GM20000 (cell line): ENCODE results near the gene HMCN2.
"Not testable (repeated sequence)": the region's sequence is repeated elsewhere in the genome, so short reads cannot be mapped to it uniquely, and the experiment has no call there.

ENCODE experiments used
- DNase-seq: peaks from one replicate; pipeline ENCODE4 v3.0.0; 2012; ENCODE audit warnings: low spot score
- TF ChIP-seq, protein P1 (sequence below): IDR thresholded peaks from 2 replicates; pipeline ENCODE4 v1.5.1; 2012; ENCODE audit warnings: mild to moderate bottlenecking, control low read depth; ENCODE audit errors: extremely low read depth, missing control alignments

HMCN2 gene

DNA sequence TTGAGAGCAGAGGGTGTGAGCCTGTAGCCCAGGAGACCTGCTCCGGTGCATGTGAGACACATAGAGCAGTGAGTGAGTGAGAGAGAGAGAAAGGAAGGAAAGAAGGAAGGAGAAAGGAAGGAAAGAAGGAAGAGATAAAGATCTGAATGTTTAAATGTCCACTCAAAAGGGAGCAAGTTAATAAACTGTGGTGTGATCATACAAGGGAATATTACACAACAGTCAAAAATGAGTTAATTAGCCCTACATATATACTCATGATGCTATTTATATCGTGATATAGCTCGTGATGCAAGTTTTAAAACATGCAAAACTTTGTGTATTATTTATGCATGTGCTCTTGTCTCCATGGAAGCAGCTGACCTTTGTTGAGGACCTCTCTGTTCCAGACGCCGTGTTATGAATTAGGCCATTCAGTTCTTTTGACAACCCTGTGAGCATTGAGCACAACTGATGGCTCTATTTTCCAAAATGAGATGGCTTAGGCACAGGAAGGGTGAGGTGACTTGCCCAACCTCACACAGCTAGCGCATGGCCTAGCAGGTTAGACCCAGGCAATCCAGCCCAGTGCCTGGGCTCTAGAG, 70.6 kb downstream of the HMCN2 start:
- TF ChIP-seq, protein P1, sequence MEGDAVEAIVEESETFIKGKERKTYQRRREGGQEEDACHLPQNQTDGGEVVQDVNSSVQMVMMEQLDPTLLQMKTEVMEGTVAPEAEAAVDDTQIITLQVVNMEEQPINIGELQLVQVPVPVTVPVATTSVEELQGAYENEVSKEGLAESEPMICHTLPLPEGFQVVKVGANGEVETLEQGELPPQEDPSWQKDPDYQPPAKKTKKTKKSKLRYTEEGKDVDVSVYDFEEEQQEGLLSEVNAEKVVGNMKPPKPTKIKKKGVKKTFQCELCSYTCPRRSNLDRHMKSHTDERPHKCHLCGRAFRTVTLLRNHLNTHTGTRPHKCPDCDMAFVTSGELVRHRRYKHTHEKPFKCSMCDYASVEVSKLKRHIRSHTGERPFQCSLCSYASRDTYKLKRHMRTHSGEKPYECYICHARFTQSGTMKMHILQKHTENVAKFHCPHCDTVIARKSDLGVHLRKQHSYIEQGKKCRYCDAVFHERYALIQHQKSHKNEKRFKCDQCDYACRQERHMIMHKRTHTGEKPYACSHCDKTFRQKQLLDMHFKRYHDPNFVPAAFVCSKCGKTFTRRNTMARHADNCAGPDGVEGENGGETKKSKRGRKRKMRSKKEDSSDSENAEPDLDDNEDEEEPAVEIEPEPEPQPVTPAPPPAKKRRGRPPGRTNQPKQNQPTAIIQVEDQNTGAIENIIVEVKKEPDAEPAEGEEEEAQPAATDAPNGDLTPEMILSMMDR, result no peak
- DNase-seq, result no peak

DNA sequence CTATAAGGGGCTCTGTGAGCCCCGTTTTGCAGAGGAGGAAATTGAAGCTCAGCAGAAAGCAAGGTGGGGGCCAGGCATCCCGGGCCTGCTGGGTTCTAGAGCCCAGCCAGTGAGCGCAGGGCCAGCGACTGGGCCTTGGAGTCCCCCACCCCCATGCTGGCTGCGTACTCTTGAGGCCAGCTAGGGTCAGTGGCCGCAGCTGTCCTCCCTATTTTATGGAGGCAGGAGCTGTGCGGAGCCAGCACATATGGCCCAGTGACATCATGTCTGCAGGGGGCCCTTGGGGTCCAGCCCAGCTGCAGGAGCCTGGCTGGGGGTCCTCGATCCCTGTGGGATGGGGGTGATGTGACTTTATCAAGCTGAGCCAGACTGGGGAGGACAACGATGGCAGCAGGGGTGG, 71.3 kb downstream of the HMCN2 start:
- no peak for DNase-seq

DNA sequence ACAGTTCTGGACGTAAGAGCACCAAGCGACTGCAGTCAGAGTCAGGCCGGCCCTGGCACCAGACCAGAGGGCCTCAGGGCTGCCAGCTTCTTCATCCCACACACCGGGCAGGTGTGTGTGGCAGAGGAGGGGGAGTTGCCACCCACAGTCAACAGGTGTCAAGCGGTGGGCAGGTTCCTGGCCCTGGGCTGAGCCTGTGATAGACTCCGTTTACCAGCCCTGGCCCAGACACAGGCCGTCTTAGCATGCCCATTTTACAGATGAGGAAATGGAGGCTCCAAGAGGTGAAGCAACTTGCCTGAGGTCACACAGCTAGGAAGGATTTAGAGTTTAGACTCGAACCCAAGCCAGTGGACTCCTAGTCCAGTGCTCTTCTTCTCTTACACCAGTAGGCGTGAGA, 71.8 kb downstream of the HMCN2 start:
- no peak for DNase-seq
- TF ChIP-seq, protein P1, result no peak

More for the DNA sequence above, 71.3 kb downstream of the HMCN2 start:
- TF ChIP-seq, protein P1, result no peak

DNA sequence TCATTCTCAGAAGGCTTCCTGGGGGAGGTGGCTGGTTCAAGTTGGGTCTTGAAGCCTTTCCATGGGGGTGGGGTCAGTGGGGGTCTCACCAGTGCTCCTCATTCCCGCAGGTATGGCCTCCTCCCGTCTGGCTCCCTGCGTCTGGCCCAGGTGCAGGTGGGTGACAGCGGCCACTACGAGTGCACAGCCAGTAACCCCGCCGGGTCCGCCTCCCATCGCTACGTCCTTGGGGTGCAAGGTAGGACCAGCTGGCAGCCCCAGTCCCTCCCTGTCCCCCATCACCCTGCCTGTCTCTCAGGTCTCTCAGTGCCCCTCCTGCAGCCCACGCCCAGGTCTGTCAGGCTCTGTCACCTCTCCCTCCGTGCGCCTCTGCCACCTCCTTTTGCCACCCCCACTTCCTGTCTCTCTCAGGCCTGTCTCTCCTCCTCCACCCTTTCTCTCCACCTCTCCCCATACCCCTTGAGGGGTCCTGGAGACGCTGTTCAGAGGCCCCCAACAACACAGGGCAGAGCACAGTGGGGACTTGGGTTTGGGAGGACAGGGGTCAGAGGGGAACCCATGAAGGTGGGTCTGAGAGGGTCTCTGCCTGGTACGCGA, 72.3 kb downstream of the HMCN2 start:
- DNase-seq, result no peak
- TF ChIP-seq, protein P1, result no peak

DNA sequence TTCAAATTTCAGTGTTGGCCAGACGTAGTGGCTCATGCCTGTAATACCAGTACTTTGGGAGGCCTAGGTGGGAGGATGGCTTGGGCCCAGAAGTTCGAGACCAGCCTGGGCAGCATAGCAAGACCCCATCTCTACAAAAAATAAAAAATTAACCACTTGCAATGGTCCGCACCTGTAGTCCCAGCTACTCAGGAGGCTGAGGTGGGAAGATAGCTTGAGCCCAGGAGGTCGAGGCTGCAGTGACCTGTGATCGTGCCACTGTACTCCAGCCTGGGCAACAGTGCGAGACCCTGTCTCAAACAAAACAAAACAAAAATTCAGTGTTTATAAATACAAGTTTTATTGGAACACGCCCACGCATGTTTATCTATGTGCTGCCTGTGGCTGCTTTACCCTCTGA, 73.3 kb downstream of the HMCN2 start:
- not testable (repeated sequence) for DNase-seq

DNA sequence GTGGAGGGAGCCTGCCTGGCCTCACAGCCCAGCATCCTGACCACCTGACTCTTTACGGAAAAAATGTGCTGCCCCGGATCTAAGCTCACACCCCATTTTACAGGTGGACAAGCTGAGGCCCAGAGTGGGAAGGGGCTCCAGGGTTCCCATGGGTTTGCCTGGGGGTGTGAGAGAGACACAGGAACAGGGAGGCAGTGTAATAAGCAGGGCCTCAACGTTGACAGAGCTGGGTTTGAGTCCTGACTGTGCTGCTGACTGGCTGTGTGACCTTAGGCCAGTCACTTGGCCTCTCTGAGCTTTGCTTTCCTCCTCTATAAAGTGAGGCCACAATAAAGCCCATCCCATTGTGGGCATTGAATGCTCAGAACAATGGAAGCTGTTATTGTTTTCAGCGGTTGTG, 73.7 kb downstream of the HMCN2 start:
- no peak for DNase-seq
- TF ChIP-seq, protein P1, result no peak

DNA sequence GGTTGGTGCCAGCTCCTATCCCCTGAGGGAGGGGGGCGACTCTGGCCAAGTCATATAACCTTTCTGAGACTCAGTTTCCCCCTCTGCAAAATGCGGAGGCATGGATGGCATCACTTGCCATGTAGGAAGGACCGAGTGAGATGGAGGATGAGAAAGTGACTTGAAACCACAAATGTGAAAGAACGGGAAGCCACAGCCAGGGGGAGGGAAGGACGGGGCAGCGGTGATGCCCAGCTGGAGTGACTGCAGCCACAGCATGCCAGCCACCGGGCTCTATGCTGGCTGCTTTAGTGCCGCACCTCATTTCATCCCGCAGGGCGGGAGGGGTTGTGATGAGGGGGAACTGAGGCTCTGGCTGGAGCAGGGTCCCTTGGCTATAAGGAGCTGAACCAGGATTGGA, 74.5 kb downstream of the HMCN2 start:
- DNase-seq, result no peak
- TF ChIP-seq, protein P1, result no peak

DNA sequence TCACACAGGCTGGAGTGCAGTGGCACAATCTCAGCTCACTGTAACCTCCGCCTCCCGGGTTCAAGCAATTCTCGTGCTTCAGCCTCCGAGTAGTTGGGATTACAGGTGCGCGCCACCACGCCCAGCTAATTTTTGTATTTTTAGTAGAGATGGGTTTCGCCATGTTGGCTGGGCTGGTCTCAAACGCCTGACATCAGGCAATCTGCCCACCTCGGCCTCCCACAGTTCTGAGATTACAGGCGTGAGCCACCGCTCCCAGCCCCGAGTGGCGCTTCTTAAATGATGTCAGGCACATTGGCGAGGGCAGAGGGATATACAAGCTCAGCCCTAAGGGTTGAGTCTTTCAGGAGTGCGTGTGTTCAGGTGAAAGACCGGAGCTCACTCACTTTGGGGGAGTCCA, 75.0 kb downstream of the HMCN2 start:
- DNase-seq, result not testable (repeated sequence)

DNA sequence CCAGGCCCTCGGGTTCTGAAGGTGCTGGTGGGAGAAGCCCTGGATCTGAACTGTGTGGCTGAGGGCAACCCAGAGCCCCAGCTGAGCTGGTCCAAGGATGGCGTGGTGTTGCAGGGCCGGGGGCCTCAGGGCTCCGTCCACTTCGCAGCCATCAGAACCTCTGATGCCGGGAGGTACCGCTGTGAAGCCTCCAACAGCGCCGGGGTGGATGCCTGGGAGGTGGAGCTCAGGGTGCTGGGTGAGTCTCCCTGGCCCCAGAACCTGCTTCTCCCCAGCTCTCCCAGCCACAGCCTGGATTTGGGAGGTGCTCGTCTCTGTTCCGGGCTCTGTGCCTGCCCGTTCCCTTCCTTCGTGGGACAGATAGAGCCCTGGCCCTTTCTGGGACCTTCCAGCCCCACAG, 75.6 kb downstream of the HMCN2 start:
- TF ChIP-seq, protein P1, result no peak
- no peak for DNase-seq
